HG02678 (cell line): ENCODE measurements around the gene CPA2.

Experiments
- ATAC-seq: cut with Tn5 transposase; IDR thresholded peaks from one replicate; pipeline ENCODE4 v1.9.1; 2021; ENCODE audit warnings: mild to moderate bottlenecking, moderate library complexity; ENCODE audit not compliant: unreplicated experiment

The CPA2 gene

DNA sequence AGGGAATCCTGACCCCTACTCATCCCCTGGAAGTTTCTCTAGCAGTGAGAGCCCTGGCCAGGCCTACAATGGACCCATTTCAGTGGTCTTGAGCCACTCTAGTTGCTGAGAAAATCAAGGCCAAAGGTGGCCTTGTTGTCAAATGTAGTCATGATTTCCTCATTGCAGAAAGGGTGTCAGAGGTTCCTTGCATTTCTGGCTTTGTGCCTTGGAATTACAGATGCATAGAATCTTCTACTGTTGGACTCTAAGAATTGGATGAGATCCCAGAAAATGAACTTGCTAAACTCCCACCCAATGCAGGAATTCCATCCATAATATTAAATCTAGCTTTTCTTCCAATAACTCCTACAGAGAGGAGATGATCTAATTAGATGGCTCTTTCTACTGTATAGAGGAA is 12.2 kb downstream of the CPA2 start:
- no peak for ATAC-seq

DNA sequence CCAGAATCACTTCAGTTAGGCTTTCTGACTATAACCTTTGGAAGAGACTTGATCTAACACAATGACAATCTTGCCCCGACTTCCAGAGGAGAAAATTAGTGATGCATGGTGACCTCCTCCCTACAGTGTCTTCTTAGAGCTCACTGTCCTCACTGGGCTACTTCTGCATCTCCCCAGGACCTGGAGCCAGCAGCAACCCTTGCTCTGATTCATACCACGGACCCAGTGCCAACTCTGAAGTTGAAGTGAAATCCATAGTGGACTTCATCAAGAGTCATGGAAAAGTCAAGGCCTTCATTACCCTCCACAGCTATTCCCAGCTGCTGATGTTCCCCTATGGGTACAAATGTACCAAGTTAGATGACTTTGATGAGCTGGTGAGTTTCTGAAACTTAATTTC is 12.6 kb downstream of the CPA2 start:
- no peak for ATAC-seq

DNA sequence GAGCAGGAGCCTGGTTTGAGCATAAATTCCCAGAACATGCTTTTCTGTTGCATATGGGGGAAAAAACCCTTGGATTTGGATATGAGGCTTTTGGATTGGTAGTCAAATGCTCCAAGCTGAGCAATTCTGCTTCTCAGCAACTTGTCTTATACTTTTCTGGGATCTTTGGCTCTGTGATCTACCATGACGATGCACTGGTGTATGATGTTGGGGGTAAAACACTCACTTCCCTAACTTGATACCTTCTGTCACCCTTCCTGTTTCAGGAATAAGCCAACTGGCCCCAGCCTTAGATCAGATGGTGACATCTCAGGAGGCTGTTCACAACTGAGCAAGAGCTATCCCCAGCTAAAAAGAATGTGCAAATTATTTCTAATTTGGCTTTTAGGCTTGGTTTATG is 13.2 kb downstream of the CPA2 start:
- no peak for ATAC-seq

DNA sequence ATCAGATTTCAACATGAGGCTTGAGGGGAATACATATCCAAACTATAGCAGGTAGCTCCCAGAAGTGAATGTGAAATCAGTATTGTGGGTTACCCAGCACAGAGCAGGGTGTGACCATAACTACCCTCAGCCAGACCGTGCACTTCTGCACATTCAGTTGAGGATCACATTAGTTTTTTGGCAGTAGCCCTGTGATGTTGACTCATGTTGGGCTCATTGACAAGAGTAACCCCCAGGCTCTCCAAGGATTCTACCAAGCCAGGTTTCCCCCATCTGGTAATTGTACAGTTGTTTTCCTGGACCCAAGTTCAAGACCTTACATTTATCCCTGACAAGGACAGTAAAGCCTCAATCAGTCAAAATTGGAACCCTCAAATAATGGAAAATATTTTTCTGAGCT is 14.6 kb downstream of the CPA2 start:
- ATAC-seq, result no peak

DNA sequence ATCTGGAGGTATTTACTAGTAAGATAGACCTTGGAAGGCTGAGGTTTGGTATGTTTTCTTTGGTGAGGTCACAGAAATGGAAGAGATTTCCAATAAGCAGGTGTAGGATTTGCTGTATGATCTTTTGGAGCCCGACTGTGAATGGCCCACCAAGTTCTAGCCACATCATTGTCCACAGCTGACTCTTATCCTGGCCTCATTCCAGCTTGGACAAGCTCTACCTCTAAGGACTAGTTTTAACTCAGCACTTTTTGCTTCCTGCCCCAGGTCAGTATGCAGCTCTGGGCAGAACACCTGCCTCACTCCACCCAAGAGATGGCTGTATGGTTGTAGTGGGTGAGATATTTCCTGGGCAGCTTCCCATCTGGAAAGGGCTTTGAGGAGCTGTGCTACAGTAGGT is 20.2 kb downstream of the CPA2 start:
- ATAC-seq, result no peak

DNA sequence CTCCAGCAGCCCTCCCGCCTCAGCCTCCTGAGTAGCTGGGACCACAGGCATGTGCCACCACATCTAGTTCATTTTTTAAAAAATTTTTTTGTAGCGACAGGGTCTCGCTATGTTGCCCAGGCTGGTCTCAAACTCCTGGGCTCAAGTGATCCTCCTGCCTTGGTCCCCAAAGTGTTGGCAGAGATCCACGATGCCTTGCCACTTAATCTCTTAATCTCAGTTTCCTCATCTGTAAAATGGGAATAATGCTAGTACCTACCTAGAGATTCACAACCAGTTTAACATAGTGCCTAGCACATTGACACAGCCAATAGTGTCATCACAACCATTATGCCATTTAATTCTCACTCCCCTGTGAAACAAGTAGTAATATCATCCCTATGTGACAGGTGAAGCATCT is 21.5 kb downstream of the CPA2 start:
- no peak for ATAC-seq

DNA sequence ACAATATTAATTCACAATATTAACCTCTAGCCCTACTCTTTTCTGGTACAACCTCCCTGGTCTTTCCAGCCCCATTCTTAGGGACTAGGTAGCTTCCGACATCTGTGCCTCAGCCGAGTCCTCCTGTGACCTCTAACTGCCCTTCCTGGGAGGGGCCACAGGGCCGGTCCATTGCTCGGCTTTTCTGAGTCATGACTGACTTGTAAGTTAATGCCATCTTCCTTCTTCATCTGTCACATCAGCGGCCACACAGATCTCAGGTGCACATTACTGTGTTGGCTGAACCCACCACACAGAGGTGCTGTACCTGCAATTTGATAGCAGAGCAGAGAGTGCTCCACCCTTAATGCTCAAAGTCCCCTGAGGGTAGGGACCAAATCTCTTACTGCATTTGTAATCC is 22.2 kb downstream of the CPA2 start:
- no peak for ATAC-seq

DNA sequence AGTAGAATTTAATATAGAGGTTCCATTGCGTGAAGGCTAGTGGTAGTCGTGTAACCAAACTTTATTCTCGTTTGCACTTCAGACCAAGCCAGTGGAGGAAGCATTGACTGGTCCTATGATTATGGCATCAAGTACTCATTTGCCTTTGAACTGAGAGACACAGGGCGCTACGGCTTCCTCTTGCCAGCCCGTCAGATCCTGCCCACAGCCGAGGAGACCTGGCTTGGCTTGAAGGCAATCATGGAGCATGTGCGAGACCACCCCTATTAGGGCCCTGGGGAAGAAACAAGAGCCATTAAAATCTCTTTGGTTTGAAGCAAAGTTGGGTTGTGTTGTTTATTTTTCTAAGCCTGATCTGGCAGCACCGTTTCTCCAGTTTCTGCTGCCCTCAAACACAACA is 22.8 kb downstream of the CPA2 start:
- ATAC-seq, result no peak

DNA sequence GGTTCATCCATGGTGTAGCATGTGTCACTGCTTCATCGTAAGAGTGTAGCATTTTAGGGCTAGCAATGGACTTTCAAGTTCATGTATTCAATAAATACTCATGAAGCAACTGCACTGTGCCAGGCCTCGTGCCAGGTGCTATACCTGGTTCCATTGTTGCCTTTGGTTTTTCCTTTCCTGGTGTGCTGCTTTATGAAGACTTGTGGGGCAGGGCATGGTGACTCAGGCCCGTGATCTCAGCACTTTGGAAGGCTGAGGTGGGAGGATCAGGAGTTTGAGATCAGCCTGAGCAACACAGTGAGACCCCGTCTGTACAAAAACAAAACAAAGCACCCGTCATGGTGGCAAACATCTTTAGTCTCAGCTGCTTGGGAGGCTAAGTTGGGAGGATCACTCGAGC is 24.1 kb downstream of the CPA2 start:
- ATAC-seq, result no peak

DNA sequence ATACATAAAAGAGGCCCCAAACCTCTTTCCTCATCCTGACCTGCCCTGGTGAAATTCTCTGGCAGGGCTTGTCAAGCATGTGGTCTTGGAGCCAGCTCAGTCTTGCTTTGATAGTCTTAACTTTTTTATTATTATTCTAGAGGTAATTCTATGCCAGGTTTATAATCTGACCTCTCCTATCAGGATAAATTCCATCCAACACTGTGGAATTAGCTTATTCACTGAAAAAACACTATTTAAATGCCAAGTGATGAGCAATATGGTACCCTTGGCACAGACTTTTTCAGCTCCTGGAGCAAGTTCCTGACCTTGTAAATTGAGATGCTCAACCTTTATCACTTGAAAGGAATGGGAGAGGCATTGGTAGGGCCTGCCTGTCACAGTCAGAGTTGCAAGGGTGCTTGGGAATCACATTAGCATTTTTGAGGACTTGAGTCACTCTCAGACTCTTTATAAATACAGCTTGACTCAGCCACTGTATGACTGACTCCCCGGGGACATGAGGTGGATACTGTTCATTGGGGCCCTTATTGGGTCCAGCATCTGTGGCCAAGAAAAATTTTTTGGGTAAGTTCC is 26.1 kb downstream of the CPA2 start, which contains the start of gene CPA4:
CPA4 (plus strand) TSS at position 480 of the 576 bp plus-strand sequence; CDS start at position 500, 20 bp downstream.
- no peak for ATAC-seq

DNA sequence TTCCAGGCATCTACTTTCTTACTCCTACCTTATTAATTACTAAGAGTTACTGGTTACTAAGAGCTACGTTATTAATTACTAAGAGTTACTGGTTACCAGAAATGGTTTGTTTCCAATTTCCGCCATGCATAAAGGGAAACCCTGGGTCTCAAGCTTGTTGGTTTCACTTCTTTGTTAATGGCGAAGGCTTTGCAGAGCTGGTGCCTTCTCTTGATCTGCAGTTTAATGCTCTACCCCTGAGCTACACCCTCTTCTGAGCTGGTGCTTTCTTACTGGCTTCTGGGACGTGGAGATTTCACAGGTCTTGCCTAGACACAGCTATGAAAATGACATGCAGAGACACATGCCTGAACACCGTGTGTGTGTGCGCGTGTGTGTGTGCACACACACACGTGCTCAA is 26.9 kb downstream of the CPA2 start:
- no peak for ATAC-seq

DNA sequence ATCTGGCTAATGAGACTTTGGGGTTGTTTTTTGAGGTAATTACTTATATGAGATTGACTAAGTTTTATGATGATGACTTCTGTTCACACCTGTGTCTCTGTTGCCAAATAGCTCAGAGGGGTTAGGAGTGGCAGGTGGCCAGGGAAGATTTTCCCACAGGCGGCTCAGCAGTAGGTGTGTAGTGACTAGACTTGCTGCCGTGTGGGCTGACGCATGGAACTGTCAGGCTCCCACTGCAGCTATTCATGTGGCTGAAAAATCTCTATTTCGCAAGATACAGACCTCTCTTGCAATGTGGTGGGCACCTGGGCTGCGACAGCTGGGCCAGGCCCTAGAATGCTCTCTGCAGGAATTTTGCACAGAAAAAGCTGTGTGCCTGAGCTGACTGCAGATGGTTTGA is 27.7 kb downstream of the CPA2 start:
- ATAC-seq, result no peak

DNA sequence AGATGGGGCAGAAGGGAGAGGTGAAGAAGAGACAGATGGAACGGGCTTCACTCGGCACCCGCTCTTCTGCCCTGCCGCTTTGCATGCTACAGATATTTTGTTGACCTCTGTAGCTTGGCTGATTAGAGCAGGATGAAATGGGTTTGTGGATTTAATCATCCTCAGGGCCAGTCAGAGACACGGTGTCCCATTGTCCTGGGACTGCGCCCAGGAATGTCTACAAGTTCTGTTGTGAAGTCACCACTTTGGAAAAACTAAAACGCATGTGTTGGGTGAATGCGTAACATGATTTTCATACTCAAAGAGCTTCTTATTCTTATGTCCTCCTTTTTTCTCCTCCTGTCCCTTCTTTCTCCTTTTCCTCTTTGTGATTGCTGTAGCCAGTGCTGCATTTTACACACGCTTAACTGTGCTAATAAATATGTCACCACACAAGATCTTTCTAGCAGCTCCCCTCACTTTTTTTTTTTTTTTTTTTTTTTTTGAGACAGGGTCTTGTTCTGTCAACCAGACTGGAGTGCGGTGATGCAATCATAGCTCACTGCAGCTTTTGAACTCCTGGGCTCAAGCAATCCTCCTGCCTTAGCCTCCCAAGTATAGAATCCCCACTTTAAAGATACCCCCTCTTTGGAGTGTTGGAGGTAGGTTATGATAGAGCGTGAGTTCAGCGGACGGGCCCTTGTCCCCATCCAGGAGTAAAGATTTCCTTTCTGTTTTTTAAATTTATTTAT is 29.7 kb downstream of the CPA2 start:
- ATAC-seq, result no peak

DNA sequence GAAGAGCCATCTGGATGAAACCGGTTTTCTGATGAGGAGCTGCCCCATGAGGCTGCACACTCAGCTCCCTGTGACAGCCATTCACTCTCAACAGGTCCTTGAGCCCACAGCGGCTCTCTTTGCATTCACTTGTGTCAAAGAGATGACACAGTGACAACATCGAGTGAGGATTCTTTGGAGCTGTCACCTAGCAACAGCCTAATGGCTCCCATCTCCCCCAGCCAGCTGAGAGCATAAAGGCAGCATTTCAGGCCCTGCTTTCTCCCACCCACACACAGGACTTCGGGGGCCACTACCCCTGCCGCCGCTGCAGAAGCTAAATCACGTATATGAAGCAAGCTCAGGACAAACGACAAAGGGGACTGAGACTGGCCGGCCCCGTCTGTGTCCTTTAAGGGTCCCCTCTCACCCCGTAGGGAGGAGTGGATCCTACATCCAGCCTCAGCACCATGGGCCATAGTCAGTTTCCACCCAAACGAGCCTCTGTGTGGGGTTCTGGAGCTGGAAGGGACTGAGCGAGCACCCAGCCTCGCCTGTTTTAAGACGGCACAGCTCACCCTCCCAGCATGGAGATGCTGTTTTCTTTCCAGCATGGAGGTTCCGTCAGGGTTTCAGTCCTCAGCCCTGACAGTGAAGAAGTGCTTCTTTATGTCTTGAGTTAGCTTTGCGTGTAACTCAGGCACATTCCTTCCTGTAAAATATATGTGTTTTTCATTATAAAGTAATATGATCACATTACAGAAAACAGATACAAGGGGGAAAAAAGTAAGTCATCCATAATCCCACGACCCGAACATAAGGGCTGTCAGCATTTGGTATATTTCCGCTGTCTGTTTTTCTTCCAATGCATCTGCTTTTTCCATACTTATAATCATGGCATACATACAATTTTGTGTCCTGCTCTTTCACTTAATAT is 31.2 kb downstream of the CPA2 start:
- no peak for ATAC-seq

DNA sequence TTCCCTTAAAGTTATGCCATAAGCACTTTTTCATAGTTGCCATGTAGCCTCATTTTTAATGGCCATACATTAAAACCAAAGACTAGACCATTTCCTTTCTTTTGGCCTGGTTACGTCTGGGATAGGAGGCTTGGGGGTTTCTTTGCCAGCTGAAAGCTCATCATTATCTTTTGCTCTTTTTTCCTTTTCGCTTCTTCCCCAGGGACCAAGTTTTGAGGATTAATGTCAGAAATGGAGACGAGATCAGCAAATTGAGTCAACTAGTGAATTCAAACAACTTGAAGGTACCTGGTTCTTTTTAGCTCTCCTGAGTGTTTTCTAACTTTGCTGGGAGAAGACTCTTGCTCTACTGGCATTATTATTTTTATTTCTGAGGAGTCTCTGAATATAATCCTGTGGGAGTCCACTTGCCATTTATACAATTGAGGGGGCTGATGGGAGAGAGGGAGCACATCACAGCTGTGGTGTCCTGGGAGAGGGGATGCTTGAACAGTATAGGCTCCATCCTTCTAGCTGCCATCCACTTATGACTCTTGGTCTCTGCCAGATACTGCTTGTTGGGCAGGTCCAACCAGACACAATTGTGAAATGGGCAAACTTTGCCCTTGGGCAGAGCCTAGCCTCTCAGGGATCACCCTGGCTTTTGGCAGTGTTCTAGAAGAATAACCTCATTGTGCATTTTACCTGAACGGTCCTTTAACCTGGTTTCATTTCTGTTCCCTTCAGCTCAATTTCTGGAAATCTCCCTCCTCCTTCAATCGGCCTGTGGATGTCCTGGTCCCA is 32.1 kb downstream of the CPA2 start:
- no peak for ATAC-seq

DNA sequence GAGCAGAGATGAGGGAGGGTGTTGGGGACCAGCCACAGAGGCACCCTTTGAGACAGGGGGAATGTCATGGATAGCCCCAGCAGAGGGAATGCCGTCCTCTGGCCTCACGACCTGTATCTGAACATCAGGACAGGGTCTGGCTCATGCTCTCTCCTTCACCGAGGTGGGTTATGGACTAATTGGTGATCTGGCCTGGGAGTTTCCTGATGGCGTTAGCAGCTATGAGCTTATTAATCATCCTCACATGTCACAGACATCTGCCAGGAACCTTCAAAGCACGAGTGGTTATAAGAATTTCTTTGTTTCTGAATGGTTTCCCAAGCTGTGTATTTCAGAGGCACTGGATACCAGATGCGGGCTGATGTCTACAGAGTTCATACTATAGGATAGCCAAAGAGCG is 33.2 kb downstream of the CPA2 start:
- no peak for ATAC-seq

DNA sequence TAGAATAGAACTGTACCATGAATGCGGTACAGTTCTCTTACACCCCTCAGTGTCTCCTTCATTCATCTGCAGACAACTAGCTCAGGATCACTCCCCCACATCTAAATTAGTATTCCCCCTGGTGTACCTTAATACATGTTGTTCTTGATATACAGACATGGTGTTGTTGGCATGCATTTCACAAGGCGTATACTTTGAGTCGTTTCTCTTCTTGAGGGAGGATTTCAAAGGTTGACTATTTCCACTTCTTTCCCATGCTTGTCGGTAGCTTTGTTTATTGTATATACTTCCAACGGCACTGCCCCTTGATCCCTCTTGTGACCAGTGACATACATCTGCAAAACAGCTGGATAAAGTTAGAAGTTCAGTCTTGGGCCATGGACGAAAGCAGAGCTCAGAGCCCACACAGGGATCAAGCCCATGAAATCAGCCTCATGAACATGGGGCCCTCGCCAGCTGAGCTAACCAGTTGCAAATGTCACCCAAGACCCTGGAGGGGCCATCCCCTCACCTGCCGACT is 34.9 kb downstream of the CPA2 start:
- ATAC-seq, result no peak

DNA sequence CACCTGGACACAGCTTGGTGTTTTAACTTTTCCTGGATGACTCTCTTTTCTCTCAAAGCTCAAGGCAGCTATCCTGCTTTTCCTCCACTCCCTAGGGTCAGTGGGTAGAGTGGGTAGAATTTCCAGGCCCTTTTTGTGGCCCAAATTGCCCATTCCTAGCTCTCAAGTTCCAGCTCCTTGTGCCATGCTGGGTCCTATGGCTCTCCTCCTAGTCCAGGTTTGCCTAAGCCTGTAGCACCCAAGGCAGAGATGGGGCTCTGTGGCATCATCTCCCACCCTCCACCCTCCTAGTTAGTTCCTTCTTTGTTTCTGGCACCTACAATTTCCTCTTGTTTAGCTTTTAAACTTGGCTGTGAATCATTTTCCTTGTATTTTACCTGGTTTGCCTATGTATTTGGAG is 36.0 kb downstream of the CPA2 start:
- no peak for ATAC-seq

DNA sequence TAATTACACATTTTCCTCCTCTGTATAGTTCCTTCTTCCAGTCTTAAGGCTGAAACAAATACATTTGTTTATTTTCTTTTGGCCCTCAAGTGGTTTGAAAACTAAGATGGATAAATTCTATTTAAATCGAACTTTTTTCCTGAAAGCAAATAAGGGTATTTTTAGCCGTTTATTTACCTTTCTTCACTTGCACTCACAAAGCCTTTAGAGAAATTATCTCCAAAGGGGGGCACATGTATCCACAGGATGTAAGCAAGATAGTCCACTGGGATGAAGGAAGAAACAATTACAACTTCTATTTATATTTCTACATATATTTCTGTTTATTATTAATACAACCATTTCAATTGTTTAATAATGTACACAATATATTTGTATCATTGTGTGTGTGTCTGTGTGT is 36.5 kb downstream of the CPA2 start:
- ATAC-seq, result no peak

DNA sequence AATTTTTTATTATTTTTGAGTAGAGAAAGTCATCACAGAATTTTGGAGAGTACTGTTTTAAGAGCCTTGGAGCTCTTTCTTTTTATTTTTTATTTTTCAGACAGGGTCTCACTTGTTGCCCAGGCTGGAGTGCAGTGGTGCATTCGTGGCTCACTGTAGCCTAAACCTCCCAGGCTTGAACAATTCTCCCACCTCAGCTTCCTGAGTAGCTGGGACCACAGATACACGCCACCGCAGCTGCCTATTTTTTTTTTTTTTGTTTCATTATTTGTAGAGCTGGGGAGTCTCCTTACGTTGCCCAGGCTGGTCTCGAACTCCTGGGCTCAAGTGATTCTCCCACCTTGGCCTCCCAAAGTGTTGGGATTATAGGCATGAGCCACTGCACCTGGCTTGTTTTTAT is 36.9 kb downstream of the CPA2 start:
- ATAC-seq, result no peak

DNA sequence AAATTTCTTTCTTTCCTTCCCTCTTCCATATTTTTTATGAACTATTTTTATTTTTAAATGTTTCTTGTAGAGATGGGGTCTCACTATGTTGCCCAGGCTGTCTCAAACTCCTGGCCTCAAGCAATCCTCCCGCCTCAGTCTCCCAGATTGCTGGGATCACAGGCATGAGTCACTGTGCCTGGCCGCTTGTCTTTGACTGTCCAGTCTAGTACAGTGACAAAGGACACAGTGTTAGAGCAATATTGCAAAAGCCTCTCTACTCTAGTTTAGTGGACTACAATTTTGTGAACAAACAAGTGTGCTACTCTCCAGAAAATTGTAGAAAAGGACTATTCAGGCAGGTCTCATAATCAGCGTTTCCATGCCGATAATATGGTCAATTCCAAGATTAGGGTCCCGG is 37.3 kb downstream of the CPA2 start:
- no peak for ATAC-seq
